Testis (tissue), 2 donors: ENCODE results near the gene ABCF2.

Experiments
- CTCF ChIP-seq, 3 experiments: fragments of 450-650 bp in 2 of 3; fragments of 200-600 bp in 1 of 3; sonication (generic) in 1 of 3; IDR thresholded peaks; one replicate each; pipeline ENCODE4 v1.5.1; 2016 to 2019; ENCODE audit warnings: antibody characterized with exemption in 3 of 3, mild to moderate bottlenecking in 2 of 3, moderate library complexity in 1 of 3
- POLR2A ChIP-seq: fragments of 450-650 bp; IDR thresholded peaks from one replicate; pipeline ENCODE4 v1.6.1; 2017; ENCODE audit warnings: antibody characterized with exemption, mild to moderate bottlenecking, moderate library complexity

- TF ChIP-seq CTCF (IDR thresholded peaks at IDR 0.05) (no peak), POLR2A (no peak)
These were observed 34.5 kb upstream of the ABCF2 start for GRCh38 chr7:151261529-151261928.
